ENCODE results near the gene RPL4. TPM values are rescaled to one million over a fixed set of nuclear protein-coding genes. Genes with fewer than 3 reads are reported as not detected.

The RPL4 gene
- total RNA-seq, 1 experiment from 2014 or later, result 2,773 TPM

DNA sequence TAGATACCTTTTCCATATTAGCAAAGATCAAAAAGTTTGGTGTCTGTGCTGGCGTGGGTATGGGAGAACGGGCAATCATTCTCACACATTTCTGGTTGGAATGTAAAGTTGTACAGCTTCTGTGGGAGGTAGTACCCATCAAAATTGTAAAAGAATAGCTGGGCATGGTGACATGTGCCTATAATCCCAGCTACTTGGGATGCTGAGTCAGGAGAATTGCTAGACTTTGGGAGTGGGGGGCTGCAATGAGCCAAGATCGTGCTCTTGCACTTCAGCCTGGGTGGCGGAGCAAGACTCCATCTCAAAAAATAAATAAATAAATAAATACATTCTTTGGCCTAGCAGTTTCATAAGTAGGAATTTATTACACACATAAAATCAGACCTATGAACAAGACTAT, 38.2 kb upstream of the RPL4 start:
- DNase-seq (no peak), ATAC-seq (no peak)
- Histone ChIP-seq H3K27me3 (ENCODE audit: low read length) (no peaks in the 10 kb centered on the region), H3K9me2 (replicated peaks; ENCODE audit: low read length) (no peaks in the 10 kb centered on the region), H3K9ac (ENCODE audit: low read length) (no peak overlapping the region), H2AFZ (ENCODE audit: low read length) (no peak overlapping the region), H3K4me3 (ENCODE audit: low read length) (no peak overlapping the region), H3F3A (ENCODE audit: low read length, unreplicated experiment) (no peaks in the 10 kb centered on the region), H3K36me3 (ENCODE audit: low read depth, low read length) (peaks cover 5% of the 10 kb centered on the region; the same call in 1 of the 2 replicates), H3K27ac (ENCODE audit: low read length) (no peak overlapping the region), H4K20me1 (ENCODE audit: low read length) (no peaks in the 10 kb centered on the region), H3K4me1 (ENCODE audit: insufficient read depth, low read length) (no peaks in the 10 kb centered on the region), H3K79me2 (ENCODE audit: low read length) (no peaks in the 10 kb centered on the region), H3K9me3 (ENCODE audit: low read length) (no peaks in the 10 kb centered on the region), H3K4me2 (ENCODE audit: low read length) (no peak overlapping the region)
- CTCF ChIA-PET, result no interaction called here
- BruUV-seq (replicated peaks), result no TSS peak
- POLR2A ChIA-PET (ENCODE audit: unreplicated experiment), result no interaction called here
- intact Hi-C loops (cut with micrococcal nuclease), result no loop called here
- no peak for TF ChIP-seq EZH2 (IDR thresholded peaks at IDR 0.05; ENCODE audit: low read length, unreplicated experiment)
- TF ChIP-seq EZH2phosphoT487 (IDR thresholded peaks at IDR 0.05; ENCODE audit: borderline replicate concordance, low read length), result no peak
- TF ChIP-seq, protein P1, sequence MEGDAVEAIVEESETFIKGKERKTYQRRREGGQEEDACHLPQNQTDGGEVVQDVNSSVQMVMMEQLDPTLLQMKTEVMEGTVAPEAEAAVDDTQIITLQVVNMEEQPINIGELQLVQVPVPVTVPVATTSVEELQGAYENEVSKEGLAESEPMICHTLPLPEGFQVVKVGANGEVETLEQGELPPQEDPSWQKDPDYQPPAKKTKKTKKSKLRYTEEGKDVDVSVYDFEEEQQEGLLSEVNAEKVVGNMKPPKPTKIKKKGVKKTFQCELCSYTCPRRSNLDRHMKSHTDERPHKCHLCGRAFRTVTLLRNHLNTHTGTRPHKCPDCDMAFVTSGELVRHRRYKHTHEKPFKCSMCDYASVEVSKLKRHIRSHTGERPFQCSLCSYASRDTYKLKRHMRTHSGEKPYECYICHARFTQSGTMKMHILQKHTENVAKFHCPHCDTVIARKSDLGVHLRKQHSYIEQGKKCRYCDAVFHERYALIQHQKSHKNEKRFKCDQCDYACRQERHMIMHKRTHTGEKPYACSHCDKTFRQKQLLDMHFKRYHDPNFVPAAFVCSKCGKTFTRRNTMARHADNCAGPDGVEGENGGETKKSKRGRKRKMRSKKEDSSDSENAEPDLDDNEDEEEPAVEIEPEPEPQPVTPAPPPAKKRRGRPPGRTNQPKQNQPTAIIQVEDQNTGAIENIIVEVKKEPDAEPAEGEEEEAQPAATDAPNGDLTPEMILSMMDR (conservative IDR thresholded peaks at IDR 0.05; ENCODE audit: low read depth, low read length), result no peak

DNA sequence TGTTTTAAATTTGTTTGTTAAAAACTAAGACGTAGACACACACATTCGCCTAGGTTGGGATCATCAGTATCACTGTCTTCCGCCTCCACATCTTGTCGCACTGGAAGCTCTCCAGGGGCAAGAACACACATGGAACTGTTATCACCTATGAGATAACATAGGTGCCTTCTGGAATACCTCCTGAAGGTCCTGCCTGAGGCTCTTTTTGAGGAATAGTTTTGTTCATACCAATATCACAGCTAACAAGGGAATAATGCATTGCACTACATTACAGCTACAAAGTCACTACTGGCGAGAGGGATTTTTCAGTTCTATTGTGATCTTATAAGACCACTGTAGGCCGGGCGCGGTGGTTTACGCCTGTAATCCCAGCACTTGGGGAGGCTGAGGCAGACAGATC, 30.4 kb upstream of the RPL4 start:
- ChIA-PET CTCF (no interaction called here), POLR2A (ENCODE audit: unreplicated experiment) (no interaction called here)
- no peak overlapping the region for H3K9ac ChIP-seq (ENCODE audit: low read length)
- no peak overlapping the region for H3K4me3 ChIP-seq (ENCODE audit: low read length)
- H3K27ac ChIP-seq (ENCODE audit: low read length), result no peak overlapping the region
- ATAC-seq (no peak), DNase-seq (no peak)
- H3K9me2 ChIP-seq (replicated peaks; ENCODE audit: low read length), result no peaks in the 10 kb centered on the region
- TF ChIP-seq, protein P1 (conservative IDR thresholded peaks at IDR 0.05; ENCODE audit: low read depth, low read length), result no peak
- TF ChIP-seq EZH2 (IDR thresholded peaks at IDR 0.05; ENCODE audit: low read length, unreplicated experiment) (no peak), EZH2phosphoT487 (IDR thresholded peaks at IDR 0.05; ENCODE audit: borderline replicate concordance, low read length) (no peak)
- H3K36me3 ChIP-seq (ENCODE audit: low read depth, low read length), result 0 out of 2 replicates have a peak, but pooled peaks cover 4% of the 10 kb centered on the region
- no peaks in the 10 kb centered on the region for H3K9me3 ChIP-seq (ENCODE audit: low read length)
- intact Hi-C loops (cut with micrococcal nuclease), result no loop called here
- no peak overlapping the region for H3K4me2 ChIP-seq (ENCODE audit: low read length)
- no TSS peak for BruUV-seq (replicated peaks)
- no peaks in the 10 kb centered on the region for H4K20me1 ChIP-seq (ENCODE audit: low read length)
- no peaks in the 10 kb centered on the region for H3F3A ChIP-seq (ENCODE audit: low read length, unreplicated experiment)
- no peaks in the 10 kb centered on the region for H3K4me1 ChIP-seq (ENCODE audit: insufficient read depth, low read length)
- no peak overlapping the region for H2AFZ ChIP-seq (ENCODE audit: low read length)
- no peaks in the 10 kb centered on the region for H3K79me2 ChIP-seq (ENCODE audit: low read length)
- no peaks in the 10 kb centered on the region for H3K27me3 ChIP-seq (ENCODE audit: low read length)

DNA sequence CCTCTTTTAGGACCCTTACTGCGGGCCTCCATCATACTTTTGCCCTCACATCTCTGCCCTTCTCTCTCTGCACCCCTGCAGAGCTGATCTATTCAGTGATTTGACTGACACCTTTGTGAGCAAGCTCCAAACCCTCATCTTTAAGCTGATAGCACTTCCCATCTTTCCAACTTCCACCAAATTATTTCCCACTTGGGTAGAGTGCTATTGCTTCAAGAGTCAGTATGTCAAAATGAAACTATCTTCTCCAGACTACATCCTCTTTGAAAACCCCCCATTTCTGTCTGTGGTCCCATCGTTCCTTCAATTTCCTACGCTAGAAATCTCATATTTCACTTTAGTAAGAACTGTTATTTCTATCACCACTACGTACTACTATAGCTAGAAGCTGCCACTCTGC, 20.2 kb upstream of the RPL4 start:
- Histone ChIP-seq H3K4me2 (ENCODE audit: low read length) (no peak overlapping the region), H4K20me1 (ENCODE audit: low read length) (no peaks in the 10 kb centered on the region), H3F3A (ENCODE audit: low read length, unreplicated experiment) (no peaks in the 10 kb centered on the region), H3K9me2 (replicated peaks; ENCODE audit: low read length) (no peaks in the 10 kb centered on the region), H3K4me3 (ENCODE audit: low read length) (no peak overlapping the region), H3K36me3 (ENCODE audit: low read depth, low read length) (peaks cover 13% of the 10 kb centered on the region), H3K9me3 (ENCODE audit: low read length) (no peaks in the 10 kb centered on the region), H3K4me1 (ENCODE audit: insufficient read depth, low read length) (no peaks in the 10 kb centered on the region), H3K79me2 (ENCODE audit: low read length) (no peaks in the 10 kb centered on the region), H3K9ac (ENCODE audit: low read length) (no peak overlapping the region), H2AFZ (ENCODE audit: low read length) (no peak overlapping the region), H3K27ac (ENCODE audit: low read length) (no peak overlapping the region), H3K27me3 (ENCODE audit: low read length) (no peaks in the 10 kb centered on the region)
- no peak for ATAC-seq
- BruUV-seq (replicated peaks), result no TSS peak
- ChIA-PET CTCF (no interaction called here), POLR2A (ENCODE audit: unreplicated experiment) (no interaction called here)
- intact Hi-C loops (cut with micrococcal nuclease), result no loop called here
- no peak for DNase-seq
- TF ChIP-seq EZH2phosphoT487 (IDR thresholded peaks at IDR 0.05; ENCODE audit: borderline replicate concordance, low read length) (no peak), EZH2 (IDR thresholded peaks at IDR 0.05; ENCODE audit: low read length, unreplicated experiment) (no peak)
- TF ChIP-seq, protein P1 (conservative IDR thresholded peaks at IDR 0.05; ENCODE audit: low read depth, low read length), result no peak
